HG03280 (cell line): Measurements from ENCODE around the gene MMP25.

Experiments used
- ATAC-seq: cut with Tn5 transposase; IDR thresholded peaks from one replicate; pipeline ENCODE4 v1.9.1; 2021; ENCODE audit warnings: mild to moderate bottlenecking, moderate library complexity; ENCODE audit not compliant: unreplicated experiment

Gene MMP25

DNA sequence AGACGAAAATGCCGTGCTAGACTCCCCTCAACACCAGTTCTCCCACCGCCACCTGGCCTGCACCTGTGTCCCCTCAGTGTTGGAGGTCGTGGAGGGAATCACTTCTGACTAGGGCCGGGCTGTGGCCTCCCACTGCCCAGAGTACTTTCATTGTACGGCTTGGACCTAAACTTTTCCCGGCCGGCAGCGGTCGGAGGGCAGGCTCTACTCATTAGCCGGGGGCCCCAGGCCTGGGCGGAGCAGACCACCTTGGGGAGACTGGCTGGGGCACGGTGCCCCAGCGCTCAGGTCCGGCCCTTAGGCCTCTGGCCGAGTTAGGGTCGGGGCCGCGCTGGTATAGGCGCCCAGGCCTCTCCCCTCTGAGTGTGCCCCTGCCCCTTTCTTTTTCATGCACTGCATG, 29.0 kb upstream of the MMP25 start:
- ATAC-seq: no peak

DNA sequence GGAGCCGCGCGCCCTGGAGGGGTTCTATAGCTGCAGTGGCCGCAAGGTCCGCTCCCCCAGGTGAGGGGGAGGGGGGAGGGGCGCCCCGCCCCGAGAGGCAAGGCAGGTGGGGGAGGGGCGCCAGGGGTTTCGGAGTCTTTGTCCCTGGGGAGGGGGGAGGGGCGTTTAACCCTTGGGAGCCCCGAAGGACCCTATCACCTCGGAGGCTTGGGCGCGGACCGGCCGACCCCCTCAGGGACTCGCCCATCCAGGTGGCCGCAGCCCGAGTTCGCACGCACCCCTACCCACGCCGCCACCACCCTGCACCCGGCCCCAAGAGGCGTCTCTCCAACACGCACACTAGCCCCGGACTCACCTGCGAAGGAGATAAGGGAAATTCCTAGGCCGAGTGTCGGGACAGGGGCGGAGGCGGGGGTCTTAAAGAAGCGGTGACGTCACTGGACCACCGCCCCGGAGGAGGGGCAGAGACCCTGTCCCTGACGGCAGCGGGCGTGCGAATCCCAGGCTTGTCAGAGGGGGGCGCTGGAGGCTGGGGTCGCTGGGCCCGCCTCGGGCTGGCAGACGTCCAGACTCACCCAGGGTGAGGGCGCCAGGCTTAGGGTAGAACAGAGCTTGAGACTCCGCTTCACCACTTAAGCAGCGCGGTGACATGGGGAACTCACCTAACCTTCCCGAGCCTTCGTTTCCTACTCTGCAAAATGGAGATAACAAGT, 28.4 kb upstream of the MMP25 start, which contains the start of gene CLDN6:
TSS of gene CLDN6 (minus strand) at position 390 of the 713 bp plus-strand sequence. CDS start 2,162 bp downstream, outside the sequence.
- ATAC-seq: no peak

DNA sequence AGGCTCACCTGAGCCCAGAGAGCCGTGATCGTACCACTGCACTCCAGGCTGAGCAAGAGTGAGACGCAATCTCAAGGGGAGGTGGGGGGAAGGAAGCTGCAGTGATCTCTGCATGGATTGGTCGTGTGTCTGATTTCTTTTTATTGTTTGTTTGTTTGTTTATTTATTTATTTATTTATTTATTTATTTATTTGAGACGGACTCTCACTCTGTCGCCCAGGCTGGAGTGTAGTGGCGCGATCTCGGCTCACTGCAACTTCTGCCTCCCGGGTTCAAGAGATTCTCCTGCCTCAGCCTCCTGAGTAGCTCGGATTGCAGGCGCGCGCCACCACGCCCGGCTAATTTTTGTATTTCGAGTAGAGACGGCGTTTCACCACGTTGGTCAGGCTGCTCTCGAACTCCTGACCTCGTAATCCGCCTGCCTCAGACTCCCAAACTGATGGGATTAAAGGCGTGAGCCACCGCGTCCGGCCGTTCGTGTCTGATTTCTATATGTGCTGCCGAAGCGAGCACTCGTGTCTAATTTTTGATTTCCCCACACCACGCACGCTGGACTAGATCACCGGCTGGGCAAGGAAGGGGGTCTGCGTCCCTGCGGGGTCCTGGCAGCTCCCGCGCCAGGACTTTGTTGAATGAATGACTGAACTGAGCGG, 26.6 kb upstream of the MMP25 start:
- no peak for ATAC-seq

DNA sequence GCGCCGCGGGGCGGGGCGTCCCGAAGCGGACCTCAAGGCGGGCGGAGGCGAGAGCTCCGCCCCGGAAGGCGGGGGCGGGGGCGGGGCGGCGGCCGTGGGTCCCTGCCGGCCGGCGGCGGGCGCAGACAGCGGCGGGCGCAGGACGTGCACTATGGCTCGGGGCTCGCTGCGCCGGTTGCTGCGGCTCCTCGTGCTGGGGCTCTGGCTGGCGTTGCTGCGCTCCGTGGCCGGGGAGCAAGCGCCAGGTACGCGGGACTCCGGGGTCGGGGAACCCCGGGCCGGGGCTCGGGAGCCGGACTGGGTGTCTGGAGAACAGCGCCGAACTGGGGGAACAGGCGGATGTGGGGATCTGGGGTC, 26.1 kb upstream of the MMP25 start, which contains the start of gene TNFRSF12A:
TSS of gene TNFRSF12A (plus strand) at position 122 of the 357 bp plus-strand sequence. CDS start at position 152, 30 bp downstream.
- peak; percentile 34 for ATAC-seq

DNA sequence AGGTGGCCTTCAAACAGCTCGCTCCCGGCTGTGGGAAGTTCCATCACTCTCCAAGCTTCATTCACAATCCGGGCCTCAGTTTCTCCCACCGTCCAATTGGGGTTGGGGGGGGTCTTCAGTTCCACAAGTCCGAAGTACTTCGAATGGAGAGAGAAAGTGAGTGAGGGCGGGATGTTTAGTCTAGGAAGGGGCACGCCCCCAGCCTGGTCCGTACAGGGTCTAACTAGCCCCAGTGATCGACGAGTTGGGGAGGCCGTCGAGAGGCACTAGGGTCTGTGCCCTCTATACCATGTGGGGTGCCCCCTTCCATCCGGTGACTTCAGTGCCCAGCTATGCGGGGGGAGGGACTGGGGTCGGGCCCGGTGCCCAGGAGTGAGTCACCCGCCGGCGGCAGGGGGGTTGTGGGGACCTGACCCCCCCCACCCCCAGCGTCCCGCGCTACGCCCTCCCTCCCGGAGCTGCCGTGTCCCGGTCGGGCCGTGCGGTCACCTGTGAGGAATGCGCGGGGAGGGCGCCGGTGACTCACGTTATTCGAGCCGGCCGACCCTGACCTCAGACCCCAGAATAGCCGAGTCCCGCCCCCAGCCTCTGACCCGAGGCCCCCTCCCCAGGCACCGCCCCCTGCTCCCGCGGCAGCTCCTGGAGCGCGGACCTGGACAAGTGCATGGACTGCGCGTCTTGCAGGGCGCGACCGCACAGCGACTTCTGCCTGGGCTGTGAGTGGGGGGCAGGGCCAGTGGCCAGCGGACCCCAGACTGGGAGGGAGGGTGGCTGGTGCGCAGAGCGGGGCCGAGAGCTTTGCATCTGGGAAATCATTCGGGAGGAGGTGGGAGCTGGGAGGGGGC, 25.5 kb upstream of the MMP25 start:
- ATAC-seq: no peak

DNA sequence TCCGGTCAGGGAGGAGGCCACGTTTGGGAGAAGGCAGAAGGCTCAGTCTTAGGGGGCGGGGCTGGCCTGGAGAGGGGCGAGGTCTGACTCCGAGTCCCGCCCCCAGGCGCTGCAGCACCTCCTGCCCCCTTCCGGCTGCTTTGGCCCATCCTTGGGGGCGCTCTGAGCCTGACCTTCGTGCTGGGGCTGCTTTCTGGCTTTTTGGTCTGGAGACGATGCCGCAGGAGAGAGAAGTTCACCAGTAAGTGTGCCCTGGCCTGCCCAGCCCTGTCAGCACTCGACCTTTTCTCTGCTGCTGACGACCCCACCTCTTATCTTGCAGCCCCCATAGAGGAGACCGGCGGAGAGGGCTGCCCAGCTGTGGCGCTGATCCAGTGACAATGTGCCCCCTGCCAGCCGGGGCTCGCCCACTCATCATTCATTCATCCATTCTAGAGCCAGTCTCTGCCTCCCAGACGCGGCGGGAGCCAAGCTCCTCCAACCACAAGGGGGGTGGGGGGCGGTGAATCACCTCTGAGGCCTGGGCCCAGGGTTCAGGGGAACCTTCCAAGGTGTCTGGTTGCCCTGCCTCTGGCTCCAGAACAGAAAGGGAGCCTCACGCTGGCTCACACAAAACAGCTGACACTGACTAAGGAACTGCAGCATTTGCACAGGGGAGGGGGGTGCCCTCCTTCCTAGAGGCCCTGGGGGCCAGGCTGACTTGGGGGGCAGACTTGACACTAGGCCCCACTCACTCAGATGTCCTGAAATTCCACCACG, 24.7 kb upstream of the MMP25 start:
- ATAC-seq: no peak

DNA sequence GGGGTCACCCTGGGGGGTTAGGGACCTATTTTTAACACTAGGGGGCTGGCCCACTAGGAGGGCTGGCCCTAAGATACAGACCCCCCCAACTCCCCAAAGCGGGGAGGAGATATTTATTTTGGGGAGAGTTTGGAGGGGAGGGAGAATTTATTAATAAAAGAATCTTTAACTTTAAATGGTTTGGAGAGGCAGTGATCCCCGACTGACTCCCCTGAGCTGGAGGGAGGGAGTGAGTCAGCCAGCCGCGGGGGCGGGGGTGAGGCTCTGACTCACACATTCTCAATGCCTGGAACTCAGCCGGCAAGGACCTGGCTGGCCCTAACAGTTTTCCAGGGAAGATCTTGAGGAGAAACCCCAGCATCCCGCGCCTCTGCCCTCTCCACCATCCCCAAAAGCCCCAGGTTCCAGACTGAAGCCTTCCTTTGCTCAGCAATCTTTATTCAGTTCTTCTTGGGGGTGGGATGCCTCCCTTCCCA, 24.1 kb upstream of the MMP25 start:
- no peak for ATAC-seq

DNA sequence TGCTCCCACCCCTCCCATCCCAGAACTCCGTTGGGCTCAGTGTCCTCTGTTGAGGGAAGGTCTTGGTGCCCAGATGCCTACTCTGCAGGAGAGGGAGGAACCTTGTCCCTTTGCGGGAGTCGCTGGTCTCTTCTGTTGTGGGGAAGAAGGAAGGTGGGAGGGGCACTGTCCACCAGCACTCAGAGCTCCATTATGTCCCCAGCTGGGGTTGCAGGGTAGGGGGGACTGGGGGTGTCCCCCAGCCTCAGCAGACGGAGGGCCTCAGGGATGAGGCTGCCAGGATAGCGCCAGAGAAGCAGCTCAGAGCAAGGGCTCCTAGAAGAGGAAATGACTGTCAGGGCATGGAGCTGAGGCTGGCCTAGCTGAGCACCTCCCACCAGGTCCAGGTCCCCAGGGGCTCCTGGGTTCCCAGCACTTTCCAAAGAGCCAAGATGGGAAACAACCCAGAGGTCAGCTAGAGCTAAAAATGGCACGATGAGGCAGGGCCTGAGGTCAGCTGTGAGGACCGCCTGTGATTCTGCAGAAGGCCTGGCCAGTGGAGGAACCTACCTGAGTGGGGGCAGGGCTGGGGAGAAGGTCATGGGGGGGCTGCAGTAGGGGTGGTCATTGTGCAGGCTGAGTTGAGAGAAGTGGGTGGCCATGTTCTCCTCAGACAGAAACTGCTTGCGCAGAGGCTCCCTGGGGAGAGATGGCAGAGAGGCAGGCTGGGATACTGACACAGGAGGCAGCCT, 23.5 kb upstream of the MMP25 start:
- ATAC-seq: no peak

DNA sequence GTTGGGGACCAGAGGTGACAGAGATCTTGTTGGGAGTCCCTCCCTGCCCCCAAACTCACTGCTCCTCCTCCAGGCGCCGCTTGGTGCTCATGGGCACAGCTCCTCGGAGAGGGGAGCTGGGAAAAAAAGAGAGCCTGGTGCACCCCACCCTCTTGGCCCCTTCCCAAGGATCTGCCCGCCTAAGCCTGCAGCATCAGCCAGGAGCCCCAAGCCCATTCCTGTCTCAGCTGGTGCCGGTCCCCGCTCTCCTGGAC, 23.0 kb upstream of the MMP25 start:
- no peak for ATAC-seq

DNA sequence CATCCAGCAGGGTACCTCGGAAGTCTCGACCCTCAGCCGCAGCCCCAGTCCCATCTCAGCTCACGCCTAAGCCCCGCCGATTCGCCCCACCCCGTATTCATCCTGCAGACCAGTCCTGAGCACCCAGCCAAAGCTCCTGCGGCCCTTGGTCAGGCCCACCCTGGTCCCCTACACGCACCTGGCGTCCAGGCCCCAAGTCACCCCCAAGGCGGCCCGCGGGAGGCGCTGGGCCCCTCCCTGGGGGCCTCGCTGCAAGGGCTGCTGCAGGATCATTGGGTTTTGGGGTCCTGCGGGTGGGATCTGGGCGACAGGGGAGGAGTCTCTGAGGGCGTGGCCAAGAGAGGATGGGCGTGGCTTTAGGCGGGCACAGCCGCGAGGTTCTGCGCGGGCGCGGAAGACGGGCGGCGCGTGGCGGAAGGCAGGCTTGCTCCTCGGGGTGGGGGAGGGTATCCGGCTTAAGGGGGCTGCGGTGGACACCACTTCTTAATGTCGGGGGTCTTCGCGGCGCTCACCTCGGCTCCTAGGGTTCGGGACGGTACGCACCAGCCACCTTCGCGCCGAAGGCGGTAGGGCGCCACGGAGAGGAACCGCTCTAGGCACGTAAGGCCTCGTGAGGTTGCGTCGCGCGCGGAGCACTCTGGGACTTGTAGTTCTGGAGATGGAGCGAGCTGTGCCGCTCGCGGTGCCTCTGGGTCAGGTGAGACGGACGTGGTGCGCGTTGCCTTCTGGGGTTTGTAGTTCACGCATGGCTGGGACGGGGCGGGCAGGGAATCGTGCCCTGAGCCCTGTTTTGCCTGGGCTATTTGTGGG, 22.5 kb upstream of the MMP25 start, which contains the start of the genes HCFC1R1 and THOC6:
TSS of gene HCFC1R1 (minus strand) at position 274 of the 810 bp plus-strand sequence. CDS start at position 273, 1 bp downstream.
TSS of gene THOC6 (plus strand) at position 367 of the 810 bp plus-strand sequence. CDS start at position 659, 292 bp downstream.
- peak; percentile 77 for ATAC-seq

DNA sequence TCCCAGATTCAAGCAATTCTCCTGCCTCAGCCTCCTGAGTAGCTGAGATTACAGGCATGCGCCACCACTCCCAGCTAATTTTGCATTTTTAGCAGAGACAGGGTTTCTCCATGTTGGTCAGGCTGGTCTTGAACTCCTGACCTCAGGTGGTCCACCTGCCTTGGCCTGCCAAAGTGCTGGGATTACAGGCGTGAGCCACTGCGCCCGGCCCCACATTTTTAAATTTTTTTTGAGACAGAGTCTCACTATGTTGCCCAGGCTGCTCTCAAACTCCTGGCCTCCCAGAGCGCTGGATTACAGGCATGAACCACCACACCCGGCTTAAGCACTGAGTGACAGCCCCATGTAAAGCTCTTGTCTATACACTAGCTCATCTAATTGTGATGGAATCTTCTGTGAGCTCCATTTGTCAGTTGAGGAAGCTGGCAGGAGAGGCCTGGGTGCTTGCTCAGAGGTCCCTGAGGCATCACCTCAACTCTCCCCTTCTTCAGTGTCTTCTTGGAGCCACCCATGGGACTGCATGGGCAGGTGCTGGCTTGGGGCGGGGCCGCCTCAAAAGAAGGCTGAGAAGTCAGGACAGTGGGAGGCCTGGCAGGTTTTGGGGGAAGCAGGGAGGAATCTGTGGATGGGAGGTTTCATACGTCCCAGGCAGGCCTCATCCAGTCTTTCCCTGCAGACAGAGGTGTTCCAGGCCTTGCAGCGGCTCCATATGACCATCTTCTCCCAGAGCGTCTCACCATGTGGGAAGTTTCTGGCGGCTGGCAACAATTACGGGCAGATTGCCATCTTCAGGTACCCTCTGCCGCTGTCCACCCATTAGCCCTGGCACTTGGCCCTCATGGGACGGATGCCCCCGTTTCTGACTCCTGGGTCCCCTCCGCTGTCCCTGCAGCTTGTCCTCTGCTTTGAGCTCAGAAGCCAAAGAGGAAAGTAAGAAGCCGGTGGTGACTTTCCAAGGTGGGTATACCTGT, 21.0 kb upstream of the MMP25 start:
- ATAC-seq: no peak

DNA sequence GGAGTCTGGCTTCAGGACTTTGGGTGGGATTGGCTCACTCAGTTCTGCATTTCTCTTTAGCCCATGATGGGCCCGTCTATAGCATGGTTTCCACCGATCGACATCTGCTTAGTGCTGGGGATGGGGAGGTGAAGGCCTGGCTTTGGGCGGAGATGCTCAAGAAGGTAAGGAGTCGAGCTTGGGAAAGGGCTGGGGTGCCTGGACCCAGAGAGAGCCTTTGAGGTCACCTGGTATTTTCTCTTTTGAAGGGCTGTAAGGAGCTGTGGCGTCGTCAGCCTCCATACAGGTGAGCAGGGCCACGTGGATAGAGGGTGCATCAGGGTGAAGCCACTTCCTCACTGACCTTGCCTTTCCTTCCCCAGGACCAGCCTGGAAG, 20.4 kb upstream of the MMP25 start:
- no peak for ATAC-seq

DNA sequence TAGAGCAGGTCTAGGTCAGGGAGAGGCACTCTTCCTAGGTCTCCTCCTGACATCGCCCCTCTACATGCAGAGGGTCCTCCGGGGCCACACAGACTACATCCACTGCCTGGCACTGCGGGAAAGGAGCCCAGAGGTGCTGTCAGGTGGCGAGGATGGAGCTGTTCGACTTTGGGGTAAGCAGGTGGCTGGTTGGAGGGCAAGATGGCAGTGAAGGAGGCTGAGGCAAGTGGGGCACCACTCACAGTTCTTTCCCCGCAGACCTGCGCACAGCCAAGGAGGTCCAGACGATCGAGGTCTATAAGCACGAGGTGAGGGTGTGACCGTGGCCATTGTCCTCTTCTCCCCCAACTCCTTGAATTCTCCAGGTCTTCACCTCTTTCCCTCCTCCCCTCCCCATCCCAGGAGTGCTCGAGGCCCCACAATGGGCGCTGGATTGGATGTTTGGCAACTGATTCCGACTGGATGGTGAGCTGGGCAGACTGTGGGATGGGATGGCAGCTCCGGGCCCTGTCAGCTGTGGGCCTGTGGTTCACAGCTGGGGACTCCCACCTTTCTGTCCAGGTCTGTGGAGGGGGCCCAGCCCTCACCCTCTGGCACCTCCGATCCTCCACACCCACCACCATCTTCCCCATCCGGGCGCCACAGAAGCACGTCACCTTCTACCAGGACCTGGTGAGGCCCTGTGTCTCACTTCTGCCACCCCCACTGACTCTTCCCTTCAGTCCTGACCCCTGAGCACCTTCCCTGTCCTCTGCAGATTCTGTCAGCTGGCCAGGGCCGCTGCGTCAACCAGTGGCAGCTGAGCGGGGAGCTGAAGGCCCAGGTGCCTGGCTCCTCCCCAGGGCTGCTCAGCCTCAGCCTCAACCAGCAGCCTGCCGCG, 19.5 kb upstream of the MMP25 start:
- no peak for ATAC-seq

DNA sequence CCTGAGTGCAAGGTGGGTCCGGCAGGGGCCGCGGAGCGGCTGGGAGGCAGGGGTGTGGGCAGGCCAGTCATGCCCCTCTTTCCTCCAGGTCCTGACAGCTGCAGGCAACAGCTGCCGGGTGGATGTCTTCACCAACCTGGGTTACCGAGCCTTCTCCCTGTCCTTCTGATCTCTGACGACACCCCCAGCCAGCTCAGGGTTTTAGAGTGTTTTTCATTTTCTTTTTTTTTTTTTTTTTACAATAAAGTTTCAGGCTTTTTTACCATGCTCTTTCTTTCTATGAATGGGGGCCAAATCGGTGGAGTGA, 18.9 kb upstream of the MMP25 start:
- no peak for ATAC-seq

DNA sequence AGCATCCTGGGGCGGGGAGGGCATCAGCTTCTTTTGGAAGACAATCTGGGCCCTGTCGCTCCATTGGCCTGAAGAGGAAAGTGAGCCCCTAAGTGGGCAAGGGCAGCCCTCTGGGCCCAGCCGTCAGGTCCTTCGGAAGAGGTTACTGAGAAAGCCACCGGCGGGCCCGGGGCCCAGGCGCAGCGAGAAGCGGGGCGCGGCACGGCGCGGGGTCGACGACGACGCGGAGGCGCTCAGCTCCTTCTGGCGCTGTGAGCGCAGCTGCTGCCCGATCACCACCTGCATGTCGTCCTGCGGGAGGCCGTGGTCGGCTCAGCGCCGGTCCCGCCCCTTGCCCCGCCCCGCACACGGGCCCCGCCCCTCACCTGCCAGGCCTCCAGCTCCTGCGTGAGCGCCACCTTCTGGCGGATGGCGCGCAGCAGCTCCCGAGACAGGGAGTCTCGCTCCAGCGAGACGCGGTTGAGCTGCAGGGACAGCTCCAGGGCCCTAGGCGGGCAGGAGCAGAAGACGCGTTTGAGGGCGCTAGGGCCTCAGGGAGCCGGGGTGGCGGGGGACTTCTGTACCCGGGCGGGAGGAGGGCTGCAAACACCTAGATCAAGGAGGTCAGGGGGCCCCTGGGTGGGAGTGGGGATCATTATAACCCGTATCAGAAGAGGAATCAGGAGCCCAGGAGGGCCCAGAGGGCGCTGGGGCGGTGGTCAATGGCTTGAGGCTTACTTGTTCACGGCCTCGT, 18.2 kb upstream of the MMP25 start:
- no peak for ATAC-seq

DNA sequence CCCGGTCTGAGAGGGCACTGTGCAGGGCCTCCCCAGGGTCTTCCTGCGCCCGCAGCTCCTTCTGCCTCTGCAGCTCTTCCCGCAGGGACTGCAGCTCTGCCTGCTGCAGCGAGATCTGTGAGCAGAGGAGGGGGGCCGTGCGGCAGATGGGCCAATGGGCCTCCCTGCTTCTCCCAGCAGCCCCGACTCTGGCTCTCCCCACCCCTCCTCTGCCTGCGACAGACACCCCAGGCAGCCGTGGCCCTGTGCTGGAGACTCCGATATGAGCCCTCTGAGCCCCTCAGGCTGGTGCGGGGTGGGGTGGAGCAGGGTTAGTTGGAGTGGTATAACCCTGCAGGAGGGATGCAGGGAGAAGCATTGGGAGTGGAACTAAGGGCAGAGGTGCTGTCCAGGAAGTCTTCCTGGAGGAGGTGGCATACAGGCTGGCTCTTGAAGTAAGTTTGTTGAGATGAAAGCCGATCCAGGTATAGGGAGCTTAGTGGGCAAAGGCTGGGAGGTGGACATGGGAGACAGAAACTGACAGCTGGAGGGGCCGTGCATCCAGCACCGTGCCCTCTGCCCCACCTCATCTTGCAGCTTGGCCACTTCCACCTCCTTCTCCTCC, 17.5 kb upstream of the MMP25 start:
- ATAC-seq: no peak
